Measurements from ENCODE around the gene EFCAB5. TPM values are rescaled to one million over a fixed set of nuclear protein-coding genes. Genes with fewer than 3 reads are reported as not detected.

EFCAB5 gene
- total RNA-seq, 1 donor from 2014 or later = 1.00 TPM

- Mint-ChIP-seq H3K27ac (ENCODE audit: unreplicated experiment) (no peak overlapping the region), H3K36me3 (ENCODE audit: low read depth, unreplicated experiment) (peaks cover 8% of the 10 kb centered on the region), H3K4me1 (ENCODE audit: low read depth, unreplicated experiment) (peaks cover 6% of the 10 kb centered on the region), H3K4me3 (ENCODE audit: unreplicated experiment) (no peak overlapping the region), H3K9me3 (ENCODE audit: unreplicated experiment) (peaks cover 12% of the 10 kb centered on the region), H3K27me3 (ENCODE audit: low read depth, unreplicated experiment) (no peaks in the 10 kb centered on the region)
- no peak for DNase-seq (ENCODE audit: low read depth)
- Histone ChIP-seq H3K4me1 (ENCODE audit: insufficient read depth, low read length) (no peaks in the 10 kb centered on the region), H3K27me3 (ENCODE audit: insufficient read depth, low read length) (no peaks in the 10 kb centered on the region), H2AFZ (ENCODE audit: low read depth, low read length) (no peak overlapping the region), H3K4me2 (ENCODE audit: low read length) (no peak overlapping the region), H3K36me3 (ENCODE audit: insufficient read depth, low read length) (no peaks in the 10 kb centered on the region), H3K9ac (ENCODE audit: low read length) (no peak overlapping the region), H3K4me3 (ENCODE audit: insufficient read depth, low read depth, low read length) (no peak overlapping the region), H4K20me1 (ENCODE audit: insufficient read depth, low read length) (peaks cover 31% of the 10 kb centered on the region), H3K79me2 (ENCODE audit: insufficient read depth, low read length) (peaks cover 85% of the 10 kb centered on the region), H3K27ac (ENCODE audit: low read depth, low read length) (no peak overlapping the region), H3K9me3 (ENCODE audit: insufficient read depth, low read depth, low read length) (peaks cover 9% of the 10 kb centered on the region)
- TF ChIP-seq EZH2 (IDR thresholded peaks at IDR 0.05; ENCODE audit: insufficient read depth, low read length) (no peak), CTCF (IDR thresholded peaks at IDR 0.05; ENCODE audit: insufficient read depth, low read depth, low read length) (no peak)
- no peak for FAIRE-seq
Observed at GRCh38 chr17:29906969-29907368, 34.5 kb upstream of the EFCAB5 start.

- H3K4me1 Mint-ChIP-seq (ENCODE audit: low read depth, unreplicated experiment) = peaks cover 7% of the 10 kb centered on the region
- Histone ChIP-seq H2AFZ (ENCODE audit: low read depth, low read length) (no peak overlapping the region), H3K27me3 (ENCODE audit: insufficient read depth, low read length) (no peaks in the 10 kb centered on the region), H3K79me2 (ENCODE audit: insufficient read depth, low read length) (peaks cover 75% of the 10 kb centered on the region), H3K9me3 (ENCODE audit: insufficient read depth, low read depth, low read length) (peaks cover 9% of the 10 kb centered on the region), H4K20me1 (ENCODE audit: insufficient read depth, low read length) (peaks cover 29% of the 10 kb centered on the region), H3K36me3 (ENCODE audit: insufficient read depth, low read length) (no peaks in the 10 kb centered on the region), H3K4me3 (ENCODE audit: insufficient read depth, low read depth, low read length) (no peak overlapping the region), H3K9ac (ENCODE audit: low read length) (no peak overlapping the region), H3K27ac (ENCODE audit: low read depth, low read length) (no peak overlapping the region), H3K4me1 (ENCODE audit: insufficient read depth, low read length) (no peaks in the 10 kb centered on the region), H3K4me2 (ENCODE audit: low read length) (no peak overlapping the region)
- H3K4me3 Mint-ChIP-seq (ENCODE audit: unreplicated experiment) = no peak overlapping the region
- peak overlapping the region; percentile 12 for H3K27ac Mint-ChIP-seq (ENCODE audit: unreplicated experiment)
- H3K27me3 Mint-ChIP-seq (ENCODE audit: low read depth, unreplicated experiment) = no peaks in the 10 kb centered on the region
- DNase-seq (ENCODE audit: low read depth) = peak; percentile 49
- peaks cover 8% of the 10 kb centered on the region for H3K9me3 Mint-ChIP-seq (ENCODE audit: unreplicated experiment)
- TF ChIP-seq EZH2 (IDR thresholded peaks at IDR 0.05; ENCODE audit: insufficient read depth, low read length) (no peak), CTCF (IDR thresholded peaks at IDR 0.05; ENCODE audit: insufficient read depth, low read depth, low read length) (no peak)
- no peak for FAIRE-seq
- H3K36me3 Mint-ChIP-seq (ENCODE audit: low read depth, unreplicated experiment) = peaks cover 5% of the 10 kb centered on the region
Observed at GRCh38 chr17:29909236-29910003, 32.0 kb upstream of the EFCAB5 start.

GRCh38 chr17:29911641-29912177 is 29.7 kb upstream of the EFCAB5 start:
- H3K27me3 ChIP-seq (ENCODE audit: insufficient read depth, low read length) = no peaks in the 10 kb centered on the region
- no peak overlapping the region for H2AFZ ChIP-seq (ENCODE audit: low read depth, low read length)
- no peak overlapping the region for H3K27ac ChIP-seq (ENCODE audit: low read depth, low read length)
- H3K4me3 ChIP-seq (ENCODE audit: insufficient read depth, low read depth, low read length) = no peak overlapping the region
- no peaks in the 10 kb centered on the region for H3K9me3 Mint-ChIP-seq (ENCODE audit: unreplicated experiment)
- H3K4me1 ChIP-seq (ENCODE audit: insufficient read depth, low read length) = no peaks in the 10 kb centered on the region
- peaks cover 16% of the 10 kb centered on the region for H4K20me1 ChIP-seq (ENCODE audit: insufficient read depth, low read length)
- no peak overlapping the region for H3K27ac Mint-ChIP-seq (ENCODE audit: unreplicated experiment)
- FAIRE-seq = no peak
- H3K4me3 Mint-ChIP-seq (ENCODE audit: unreplicated experiment) = no peak overlapping the region
- no peak overlapping the region for H3K9ac ChIP-seq (ENCODE audit: low read length)
- peaks cover 68% of the 10 kb centered on the region for H3K79me2 ChIP-seq (ENCODE audit: insufficient read depth, low read length)
- TF ChIP-seq CTCF (IDR thresholded peaks at IDR 0.05; ENCODE audit: insufficient read depth, low read depth, low read length) (no peak), EZH2 (IDR thresholded peaks at IDR 0.05; ENCODE audit: insufficient read depth, low read length) (no peak)
- no peaks in the 10 kb centered on the region for H3K9me3 ChIP-seq (ENCODE audit: insufficient read depth, low read depth, low read length)
- no peaks in the 10 kb centered on the region for H3K36me3 Mint-ChIP-seq (ENCODE audit: low read depth, unreplicated experiment)
- no peaks in the 10 kb centered on the region for H3K36me3 ChIP-seq (ENCODE audit: insufficient read depth, low read length)
- H3K27me3 Mint-ChIP-seq (ENCODE audit: low read depth, unreplicated experiment) = no peaks in the 10 kb centered on the region
- peak; percentile 5 for DNase-seq (ENCODE audit: low read depth)
- H3K4me1 Mint-ChIP-seq (ENCODE audit: low read depth, unreplicated experiment) = peaks cover 7% of the 10 kb centered on the region
- H3K4me2 ChIP-seq (ENCODE audit: low read length) = no peak overlapping the region

Data from astrocyte (in vitro differentiated cells and primary cell).